ENCODE data around the gene TATDN2. TPM values are rescaled to one million over a fixed set of nuclear protein-coding genes. Genes with fewer than 3 reads are reported as not detected.
A peak's percentile ranks its signal among the peaks of the same experiment; 100 is the strongest.

Gene TATDN2
- total and polyA plus RNA-seq, 10 donors: 15.4 to 56.1 (median 36.0) TPM

- DNase-seq: peak; percentile 16
- intact Hi-C loops (cut with DNase I; ENCODE audit: low total_unique reads): no loop called here
- no peak overlapping the region for H3K27ac ChIP-seq
- H3K4me3 ChIP-seq: no peak overlapping the region
- H3K9me3 ChIP-seq: no peaks in the 10 kb centered on the region
- H3K4me1 ChIP-seq: peaks cover under 1 to 19% (median 3%) of the 10 kb centered on the region in 6 donors
- H3K27me3 ChIP-seq (replicated peaks in 1 of 7): no peaks in the 10 kb centered on the region
- TF ChIP-seq CTCF (IDR thresholded peaks at IDR 0.05 in 8 of 11, conservative IDR thresholded peaks at IDR 0.05 in 3 of 11): no peak
- no peak for TF ChIP-seq POLR2AphosphoS5 (IDR thresholded peaks at IDR 0.05)
- TF ChIP-seq POLR2A (IDR thresholded peaks at IDR 0.05): no peak
- WGBS, 5 donors: 86 to 94% (median 92%) methylated on average over 13 of the region's 13 CpGs
- H3K36me3 ChIP-seq: peaks cover 0 to 100% (median 68%) of the 10 kb centered on the region in 6 donors
These were observed 31.3 kb downstream of the TATDN2 start for GRCh38 chr3:10279384-10280176.

GRCh38 chr3:10280177-10280529 is 31.9 kb downstream of the TATDN2 start:
- DNase-seq: peak; percentile 38
- Histone ChIP-seq H3K27me3 (replicated peaks in 1 of 7) (no peaks in the 10 kb centered on the region), H3K36me3 (peaks cover 0 to 100% (median 68%) of the 10 kb centered on the region in 6 donors), H3K4me1 (peaks cover 0 to 19% (median 0%) of the 10 kb centered on the region in 6 donors), H3K4me3 (no peak overlapping the region), H3K27ac (no peak overlapping the region), H3K9me3 (no peaks in the 10 kb centered on the region)
- intact Hi-C loops (cut with DNase I; ENCODE audit: low total_unique reads): no loop called here
- TF ChIP-seq POLR2AphosphoS5 (IDR thresholded peaks at IDR 0.05) (no peak), POLR2A (IDR thresholded peaks at IDR 0.05) (no peak), CTCF (IDR thresholded peaks at IDR 0.05 in 8 of 11, conservative IDR thresholded peaks at IDR 0.05 in 3 of 11) (no peak)
- WGBS, 5 donors: 73 to 87% (median 87%) methylated on average over 5 of the region's 5 CpGs

GRCh38 chr3:10280571-10280970 is 32.3 kb downstream of the TATDN2 start:
- peaks cover 0 to 100% (median 69%) of the 10 kb centered on the region in 6 donors for H3K36me3 ChIP-seq
- no peaks in the 10 kb centered on the region for H3K27me3 ChIP-seq (replicated peaks in 1 of 7)
- WGBS, 5 donors: 76 to 93% (median 88%) methylated on average over 6 of the region's 6 CpGs
- TF ChIP-seq POLR2AphosphoS5 (IDR thresholded peaks at IDR 0.05) (no peak), POLR2A (IDR thresholded peaks at IDR 0.05) (no peak)
- H3K9me3 ChIP-seq: no peaks in the 10 kb centered on the region
- no peak overlapping the region for H3K4me3 ChIP-seq
- peak; percentile 25 for DNase-seq
- H3K27ac ChIP-seq: no peak overlapping the region
- H3K4me1 ChIP-seq: peaks cover 0 to 21% (median 0%) of the 10 kb centered on the region in 6 donors
- intact Hi-C loops (cut with DNase I; ENCODE audit: low total_unique reads): no loop called here

- Histone ChIP-seq H3K27ac (no peak overlapping the region), H3K4me1 (peaks cover 0 to 26% (median 0%) of the 10 kb centered on the region in 6 donors), H3K4me3 (no peak overlapping the region), H3K36me3 (peaks cover 0 to 100% (median 68%) of the 10 kb centered on the region in 6 donors), H3K27me3 (replicated peaks in 1 of 7) (no peaks in the 10 kb centered on the region), H3K9me3 (no peaks in the 10 kb centered on the region)
- TF ChIP-seq POLR2AphosphoS5 (IDR thresholded peaks at IDR 0.05) (no peak), POLR2A (IDR thresholded peaks at IDR 0.05) (no peak), CTCF (IDR thresholded peaks at IDR 0.05 in 8 of 11, conservative IDR thresholded peaks at IDR 0.05 in 3 of 11) (no peak)
- 84 to 92% (median 90%) methylated on average over 5 of the region's 5 CpGs for WGBS, 5 donors
- no peak for DNase-seq
- intact Hi-C loops (cut with DNase I; ENCODE audit: low total_unique reads): no loop called here
These were observed 33.7 kb downstream of the TATDN2 start for GRCh38 chr3:10281951-10282350.

Data from spleen (tissue), 11 donors.